SK-N-SH (cell line): Measurements from ENCODE around the gene NEU4.

Experiments used
- EZH2phosphoT487 ChIP-seq: fragments of 200-600 bp; sonication (generic); IDR thresholded peaks from 2 replicates; pipeline ENCODE4 v1.6.1; 2017; ENCODE audit warnings: low read depth, mixed run types, mild to moderate bottlenecking, antibody characterized with exemption, moderate library complexity, borderline replicate concordance
- POLR2AphosphoS5 ChIP-seq: IDR thresholded peaks from 2 replicates; pipeline ENCODE4 v1.6.1; 2012; ENCODE audit warnings: low read depth, low read length
- TF ChIP-seq, protein P1 (sequence below): fragments of 200-600 bp; sonication (generic); IDR thresholded peaks from 2 replicates; pipeline ENCODE4 v1.6.1; 2017; ENCODE audit warnings: antibody characterized with exemption, mild to moderate bottlenecking, moderate library complexity
- TF ChIP-seq, protein P2 (sequence below): IDR thresholded peaks from 2 replicates; pipeline ENCODE4 v1.6.1; 2012; ENCODE audit warnings: mild to moderate bottlenecking, low read depth, low read length, moderate library complexity
- TF ChIP-seq, protein P3 (sequence below): IDR thresholded peaks from 2 replicates; pipeline ENCODE4 v1.4.0; 2012; ENCODE audit warnings: low read depth

DNA sequence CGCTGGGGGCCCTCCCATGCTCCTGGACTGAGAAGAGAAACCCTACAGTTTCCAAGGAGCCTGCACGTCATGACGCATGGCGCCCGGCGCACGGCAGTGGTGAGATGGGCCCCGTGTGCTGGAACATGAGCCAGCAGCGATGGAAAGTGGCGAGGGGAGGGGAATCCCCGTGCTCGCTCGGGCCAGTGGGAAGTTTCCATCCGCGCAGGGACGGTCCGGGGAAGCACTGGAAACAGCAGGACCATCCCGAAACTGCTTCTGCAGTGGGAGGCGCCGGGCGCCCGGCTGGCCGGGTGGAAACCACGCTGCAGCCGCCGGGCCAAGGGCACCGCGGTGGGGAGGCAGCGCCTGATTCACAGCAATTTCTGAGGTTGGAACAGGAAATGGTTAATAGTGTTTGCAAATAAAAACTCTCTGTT is 54.6 kb downstream of the NEU4 start:
- TF ChIP-seq, protein P1, sequence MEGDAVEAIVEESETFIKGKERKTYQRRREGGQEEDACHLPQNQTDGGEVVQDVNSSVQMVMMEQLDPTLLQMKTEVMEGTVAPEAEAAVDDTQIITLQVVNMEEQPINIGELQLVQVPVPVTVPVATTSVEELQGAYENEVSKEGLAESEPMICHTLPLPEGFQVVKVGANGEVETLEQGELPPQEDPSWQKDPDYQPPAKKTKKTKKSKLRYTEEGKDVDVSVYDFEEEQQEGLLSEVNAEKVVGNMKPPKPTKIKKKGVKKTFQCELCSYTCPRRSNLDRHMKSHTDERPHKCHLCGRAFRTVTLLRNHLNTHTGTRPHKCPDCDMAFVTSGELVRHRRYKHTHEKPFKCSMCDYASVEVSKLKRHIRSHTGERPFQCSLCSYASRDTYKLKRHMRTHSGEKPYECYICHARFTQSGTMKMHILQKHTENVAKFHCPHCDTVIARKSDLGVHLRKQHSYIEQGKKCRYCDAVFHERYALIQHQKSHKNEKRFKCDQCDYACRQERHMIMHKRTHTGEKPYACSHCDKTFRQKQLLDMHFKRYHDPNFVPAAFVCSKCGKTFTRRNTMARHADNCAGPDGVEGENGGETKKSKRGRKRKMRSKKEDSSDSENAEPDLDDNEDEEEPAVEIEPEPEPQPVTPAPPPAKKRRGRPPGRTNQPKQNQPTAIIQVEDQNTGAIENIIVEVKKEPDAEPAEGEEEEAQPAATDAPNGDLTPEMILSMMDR, result no peak
- TF ChIP-seq EZH2phosphoT487 (no peak), POLR2AphosphoS5 (no peak)
- TF ChIP-seq, protein P2, sequence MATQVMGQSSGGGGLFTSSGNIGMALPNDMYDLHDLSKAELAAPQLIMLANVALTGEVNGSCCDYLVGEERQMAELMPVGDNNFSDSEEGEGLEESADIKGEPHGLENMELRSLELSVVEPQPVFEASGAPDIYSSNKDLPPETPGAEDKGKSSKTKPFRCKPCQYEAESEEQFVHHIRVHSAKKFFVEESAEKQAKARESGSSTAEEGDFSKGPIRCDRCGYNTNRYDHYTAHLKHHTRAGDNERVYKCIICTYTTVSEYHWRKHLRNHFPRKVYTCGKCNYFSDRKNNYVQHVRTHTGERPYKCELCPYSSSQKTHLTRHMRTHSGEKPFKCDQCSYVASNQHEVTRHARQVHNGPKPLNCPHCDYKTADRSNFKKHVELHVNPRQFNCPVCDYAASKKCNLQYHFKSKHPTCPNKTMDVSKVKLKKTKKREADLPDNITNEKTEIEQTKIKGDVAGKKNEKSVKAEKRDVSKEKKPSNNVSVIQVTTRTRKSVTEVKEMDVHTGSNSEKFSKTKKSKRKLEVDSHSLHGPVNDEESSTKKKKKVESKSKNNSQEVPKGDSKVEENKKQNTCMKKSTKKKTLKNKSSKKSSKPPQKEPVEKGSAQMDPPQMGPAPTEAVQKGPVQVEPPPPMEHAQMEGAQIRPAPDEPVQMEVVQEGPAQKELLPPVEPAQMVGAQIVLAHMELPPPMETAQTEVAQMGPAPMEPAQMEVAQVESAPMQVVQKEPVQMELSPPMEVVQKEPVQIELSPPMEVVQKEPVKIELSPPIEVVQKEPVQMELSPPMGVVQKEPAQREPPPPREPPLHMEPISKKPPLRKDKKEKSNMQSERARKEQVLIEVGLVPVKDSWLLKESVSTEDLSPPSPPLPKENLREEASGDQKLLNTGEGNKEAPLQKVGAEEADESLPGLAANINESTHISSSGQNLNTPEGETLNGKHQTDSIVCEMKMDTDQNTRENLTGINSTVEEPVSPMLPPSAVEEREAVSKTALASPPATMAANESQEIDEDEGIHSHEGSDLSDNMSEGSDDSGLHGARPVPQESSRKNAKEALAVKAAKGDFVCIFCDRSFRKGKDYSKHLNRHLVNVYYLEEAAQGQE, result no peak
- TF ChIP-seq, protein P3, sequence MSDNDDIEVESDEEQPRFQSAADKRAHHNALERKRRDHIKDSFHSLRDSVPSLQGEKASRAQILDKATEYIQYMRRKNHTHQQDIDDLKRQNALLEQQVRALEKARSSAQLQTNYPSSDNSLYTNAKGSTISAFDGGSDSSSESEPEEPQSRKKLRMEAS, result no peak
